HCT116 (cell line): Measurements from ENCODE around the gene KIN. TPM values are rescaled to one million over a fixed set of nuclear protein-coding genes. Genes with fewer than 3 reads are reported as not detected.

Experiments
- ATAC-seq: fragments of 200-7000 bp; cut with Tn5 transposase; 2 replicates; pipeline ENCODE4 v1.9.1; 2020; ENCODE audit warnings: mild to moderate bottlenecking, moderate library complexity
- BruUV-seq: library from RNA; stranded (reverse); fragments of 400-500 nt; replicated peaks from 2 replicates; lab custom pipeline; 2021; lab: Mats Ljungman, UMichigan
- CTCF ChIA-PET: fragments of 300-600 bp; sonication (Branson Sonifier 250); formaldehyde crosslinking; loops from one replicate; lab custom pipeline; 2021; ENCODE audit warnings: antibody characterized with exemption; lab: Charles Lee
- POLR2A ChIA-PET: fragments of 300-600, 350-600 bp; sonication (Branson Sonifier 250); formaldehyde crosslinking; loops from one replicate; lab custom pipeline; 2021; ENCODE audit warnings: antibody characterized with exemption; lab: Charles Lee
- RAD21 ChIA-PET, 2 experiments: fragments of 300-600 bp; sonication (Branson Sonifier 250); formaldehyde crosslinking; loops; one replicate each; lab custom pipeline; 2023; ENCODE audit warnings: low total read pairs in 2 of 2; ENCODE audit not compliant: uncharacterized antibody in 2 of 2, unreplicated experiment in 2 of 2, low non-redundant PET in 1 of 2; lab: Charles Lee
- DNase-seq: peaks from one replicate; pipeline ENCODE4 v3.0.0-alpha.2; 2010; ENCODE audit warnings: low read depth, low spot score
- H2AFZ ChIP-seq: fragments of 200-600 bp; shearing (Covaris generic), sonication (generic); 2 replicates; pipeline ENCODE4 v1.6.1; 2017; ENCODE audit warnings: low read depth, mixed run types, mixed read lengths, antibody characterized with exemption, low read length; ENCODE audit not compliant: poor library complexity, severe bottlenecking
- H3K27ac ChIP-seq: 2 replicates; pipeline ENCODE4 v1.5.1; 2012; ENCODE audit warnings: low read depth, low read length
- H3K27me3 ChIP-seq: fragments of 200-600 bp; sonication (generic); 2 replicates; pipeline ENCODE4 v1.6.1; 2016; ENCODE audit warnings: mixed run types, low read length, mixed read lengths; ENCODE audit not compliant: insufficient read depth
- H3K36me3 ChIP-seq, 2 experiments: fragments of 200-500 bp in 1 of 2; fragments of 200-600 bp in 1 of 2; sonication (Bioruptor generic) in 1 of 2; sonication (generic) in 1 of 2; 2 replicates each; pipeline versions ENCODE4 v1.5.1 to v1.6.1; 2014 to 2016; ENCODE audit warnings: low read length in 2 of 2, inconsistent platforms in 1 of 2, mixed read lengths in 1 of 2, mixed run types in 1 of 2; ENCODE audit not compliant: insufficient read depth in 2 of 2, control insufficient read depth in 1 of 2
- H3K4me1 ChIP-seq, 2 experiments: fragments of 200-600 bp in 1 of 2; sonication (generic) in 1 of 2; 2 replicates each; pipeline versions ENCODE4 v1.5.1 to v1.6.1; 2012 to 2017; ENCODE audit warnings: low read length in 2 of 2, inconsistent platforms in 1 of 2, mild to moderate bottlenecking in 1 of 2, mixed read lengths in 1 of 2, mixed run types in 1 of 2, moderate library complexity in 1 of 2; ENCODE audit not compliant: insufficient read depth in 2 of 2, control insufficient read depth in 1 of 2
- H3K4me2 ChIP-seq: fragments of 200-600 bp; sonication (generic); 2 replicates; pipeline ENCODE4 v1.6.1; 2017; ENCODE audit warnings: mixed run types, low read length, mixed read lengths
- H3K4me3 ChIP-seq, 2 experiments: fragments of 200-600 bp in 1 of 2; sonication (generic) in 1 of 2; replicated peaks in 1 of 2; 2 replicates each; pipeline ENCODE4 v1.5.1; 2011 to 2016; ENCODE audit warnings: low read length in 2 of 2, control low read depth in 1 of 2, low read depth in 1 of 2, mild to moderate bottlenecking in 1 of 2, mixed read lengths in 1 of 2, mixed run types in 1 of 2
- H3K79me2 ChIP-seq: fragments of 200-600 bp; sonication (generic); 2 replicates; pipeline ENCODE4 v1.6.1; 2017; ENCODE audit warnings: mild to moderate bottlenecking, mixed run types, low read length, moderate library complexity, mixed read lengths; ENCODE audit not compliant: insufficient read depth
- H3K9ac ChIP-seq: fragments of 200-600 bp; sonication (generic); 2 replicates; pipeline ENCODE4 v1.6.1; 2016; ENCODE audit warnings: low read length, mixed read lengths
- H3K9me2 ChIP-seq: fragments of 200-600 bp; sonication (generic), shearing (Covaris generic); 2 replicates; pipeline ENCODE4 v1.6.1; 2017; ENCODE audit warnings: mixed run types, mild to moderate bottlenecking, moderate library complexity; ENCODE audit not compliant: insufficient read depth
- H3K9me3 ChIP-seq, 2 experiments: fragments of 200-500 bp in 1 of 2; fragments of 200-600 bp in 1 of 2; sonication (Bioruptor generic) in 1 of 2; sonication (generic) in 1 of 2; 2 replicates each; pipeline ENCODE4 v1.6.1; 2014 to 2017; ENCODE audit warnings: low read length in 2 of 2, mixed read lengths in 2 of 2, inconsistent platforms in 1 of 2, low read depth in 1 of 2, mild to moderate bottlenecking in 1 of 2, mixed run types in 1 of 2, moderate library complexity in 1 of 2; ENCODE audit not compliant: control insufficient read depth in 1 of 2, insufficient read depth in 1 of 2
- H4K20me1 ChIP-seq: fragments of 200-600 bp; sonication (generic), shearing (Covaris generic); 2 replicates; pipeline ENCODE4 v1.6.1; 2017; ENCODE audit warnings: mixed run types, mild to moderate bottlenecking, moderate library complexity; ENCODE audit not compliant: insufficient read depth
- CEBPB ChIP-seq: IDR thresholded peaks from 2 replicates; pipeline ENCODE4 v1.6.1; 2012; ENCODE audit warnings: low read depth
- EGR1 ChIP-seq: IDR thresholded peaks from 2 replicates; pipeline ENCODE4 v1.6.1; 2012; ENCODE audit warnings: low read depth
- EZH2 ChIP-seq: fragments of 200-600 bp; sonication (generic); IDR thresholded peaks from 2 replicates; pipeline ENCODE4 v1.6.1; 2017; ENCODE audit warnings: antibody characterized with exemption, mixed run types
- RAD21 ChIP-seq: IDR thresholded peaks from 2 replicates; pipeline ENCODE4 v1.6.1; 2012; ENCODE audit warnings: low read depth, mild to moderate bottlenecking
- SIN3A ChIP-seq: IDR thresholded peaks from 2 replicates; pipeline ENCODE4 v1.6.1; 2012; ENCODE audit warnings: low read depth
- SP1 ChIP-seq: IDR thresholded peaks from 2 replicates; pipeline ENCODE4 v1.6.1; 2012; ENCODE audit warnings: low read depth
- TCF7L2 ChIP-seq: IDR thresholded peaks from 2 replicates; pipeline ENCODE4 v1.7.0; 2011; ENCODE audit warnings: borderline replicate concordance, inconsistent platforms; ENCODE audit not compliant: insufficient read depth, insufficient read length; ENCODE audit errors: extremely low read depth
- ZNF274 ChIP-seq: fragments of 200-500 bp; sonication (Bioruptor generic); IDR thresholded peaks from 2 replicates; pipeline ENCODE4 v1.6.1; 2014; ENCODE audit warnings: mild to moderate bottlenecking, low read depth, low read length, inconsistent platforms
- intact Hi-C: fragments of 100-400 bp; cut with micrococcal nuclease; formaldehyde crosslinking; loops from 2 replicates; pipeline ENCODE4 v1.10.0; 2022
- total RNA-seq: library from RNA; stranded (reverse); gene quantifications from one replicate; pipeline ENCODE4 v1.2.1, GENCODE V29; 2021; ENCODE audit not compliant: unreplicated experiment
- TF ChIP-seq, protein P1 (sequence below): IDR thresholded peaks from 2 replicates; pipeline ENCODE4 v1.6.1; 2012
- TF ChIP-seq, protein P2 (sequence below): IDR thresholded peaks from 2 replicates; pipeline ENCODE4 v1.6.1; 2012
- TF ChIP-seq, protein P3 (sequence below), 3 experiments: fragments of 200-600 bp in 1 of 3; sonication (generic) in 1 of 3; IDR thresholded peaks in 2 of 3; conservative IDR thresholded peaks in 1 of 3; 2 replicates each; pipeline ENCODE4 v1.5.1; 2012 to 2017; ENCODE audit warnings: low read depth in 2 of 3, low read length in 2 of 3, antibody characterized with exemption in 1 of 3, borderline replicate concordance in 1 of 3, control low read depth in 1 of 3, mild to moderate bottlenecking in 1 of 3, mixed read lengths in 1 of 3, mixed run types in 1 of 3, moderate library complexity in 1 of 3; ENCODE audit not compliant: insufficient read depth in 1 of 3

Gene KIN
- total RNA-seq, 1 experiment from 2014 or later: 13.6 TPM

DNA sequence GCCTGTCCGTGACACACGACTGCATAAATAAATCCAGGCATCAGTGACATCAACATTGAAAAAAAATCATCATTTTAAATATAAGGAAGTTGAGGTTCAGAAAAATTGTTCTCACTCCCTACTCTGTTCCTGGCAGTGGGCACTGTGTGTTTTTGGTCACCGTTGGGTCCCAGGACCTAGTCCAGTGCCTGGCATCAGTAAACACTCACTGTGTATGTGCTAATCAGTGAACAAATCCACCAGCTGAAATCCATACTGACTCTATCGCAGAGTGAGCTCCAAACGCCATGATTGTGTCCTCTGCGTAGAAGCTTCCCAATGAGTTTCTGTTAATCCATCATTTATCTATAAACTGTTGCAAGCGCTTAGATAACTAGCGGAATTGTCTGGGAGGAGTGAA is 43.5 kb downstream of the KIN start:
- intact Hi-C loops: no loop called here
- Histone ChIP-seq H3K27ac (no peak overlapping the region), H3K36me3 (no peaks in the 10 kb centered on the region), H3K9me3 (no peaks in the 10 kb centered on the region), H3K9me2 (no peaks in the 10 kb centered on the region), H3K9ac (no peak overlapping the region), H2AFZ (no peak overlapping the region), H3K4me2 (no peak overlapping the region), H3K4me1 (peaks cover 0 to 5% of the 10 kb centered on the region in 2 experiments; a peak in 2 of 4 replicates), H3K79me2 (no peaks in the 10 kb centered on the region), H3K27me3 (no peaks in the 10 kb centered on the region), H3K4me3 (no peak overlapping the region), H4K20me1 (no peaks in the 10 kb centered on the region)
- TF ChIP-seq EZH2: no peak
- no peak for TF ChIP-seq EGR1
- TF ChIP-seq ZNF274: no peak
- no peak for TF ChIP-seq SIN3A
- TF ChIP-seq, protein P1, sequence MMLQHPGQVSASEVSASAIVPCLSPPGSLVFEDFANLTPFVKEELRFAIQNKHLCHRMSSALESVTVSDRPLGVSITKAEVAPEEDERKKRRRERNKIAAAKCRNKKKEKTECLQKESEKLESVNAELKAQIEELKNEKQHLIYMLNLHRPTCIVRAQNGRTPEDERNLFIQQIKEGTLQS: no peak
- TF ChIP-seq RAD21: no peak
- TF ChIP-seq SP1: no peak
- TF ChIP-seq TCF7L2: no peak
- TF ChIP-seq CEBPB: no peak
- TF ChIP-seq, protein P2, sequence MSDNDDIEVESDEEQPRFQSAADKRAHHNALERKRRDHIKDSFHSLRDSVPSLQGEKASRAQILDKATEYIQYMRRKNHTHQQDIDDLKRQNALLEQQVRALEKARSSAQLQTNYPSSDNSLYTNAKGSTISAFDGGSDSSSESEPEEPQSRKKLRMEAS: no peak
- TF ChIP-seq, protein P3, sequence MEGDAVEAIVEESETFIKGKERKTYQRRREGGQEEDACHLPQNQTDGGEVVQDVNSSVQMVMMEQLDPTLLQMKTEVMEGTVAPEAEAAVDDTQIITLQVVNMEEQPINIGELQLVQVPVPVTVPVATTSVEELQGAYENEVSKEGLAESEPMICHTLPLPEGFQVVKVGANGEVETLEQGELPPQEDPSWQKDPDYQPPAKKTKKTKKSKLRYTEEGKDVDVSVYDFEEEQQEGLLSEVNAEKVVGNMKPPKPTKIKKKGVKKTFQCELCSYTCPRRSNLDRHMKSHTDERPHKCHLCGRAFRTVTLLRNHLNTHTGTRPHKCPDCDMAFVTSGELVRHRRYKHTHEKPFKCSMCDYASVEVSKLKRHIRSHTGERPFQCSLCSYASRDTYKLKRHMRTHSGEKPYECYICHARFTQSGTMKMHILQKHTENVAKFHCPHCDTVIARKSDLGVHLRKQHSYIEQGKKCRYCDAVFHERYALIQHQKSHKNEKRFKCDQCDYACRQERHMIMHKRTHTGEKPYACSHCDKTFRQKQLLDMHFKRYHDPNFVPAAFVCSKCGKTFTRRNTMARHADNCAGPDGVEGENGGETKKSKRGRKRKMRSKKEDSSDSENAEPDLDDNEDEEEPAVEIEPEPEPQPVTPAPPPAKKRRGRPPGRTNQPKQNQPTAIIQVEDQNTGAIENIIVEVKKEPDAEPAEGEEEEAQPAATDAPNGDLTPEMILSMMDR (IDR thresholded peaks at IDR 0.05 in 2 of 3, conservative IDR thresholded peaks at IDR 0.05 in 1 of 3; ENCODE audit: borderline replicate concordance in 1 of 3, insufficient read depth in 1 of 3, low read depth in 2 of 3, low read length in 2 of 3): no peak
- POLR2A ChIA-PET: no interaction called here
- ATAC-seq: no peak
- RAD21 ChIA-PET: no interaction called here
- CTCF ChIA-PET: no interaction called here
- DNase-seq: no peak
- no TSS peak for BruUV-seq
